ENCODE measurements around the gene NUDT14.

Gene NUDT14

DNA sequence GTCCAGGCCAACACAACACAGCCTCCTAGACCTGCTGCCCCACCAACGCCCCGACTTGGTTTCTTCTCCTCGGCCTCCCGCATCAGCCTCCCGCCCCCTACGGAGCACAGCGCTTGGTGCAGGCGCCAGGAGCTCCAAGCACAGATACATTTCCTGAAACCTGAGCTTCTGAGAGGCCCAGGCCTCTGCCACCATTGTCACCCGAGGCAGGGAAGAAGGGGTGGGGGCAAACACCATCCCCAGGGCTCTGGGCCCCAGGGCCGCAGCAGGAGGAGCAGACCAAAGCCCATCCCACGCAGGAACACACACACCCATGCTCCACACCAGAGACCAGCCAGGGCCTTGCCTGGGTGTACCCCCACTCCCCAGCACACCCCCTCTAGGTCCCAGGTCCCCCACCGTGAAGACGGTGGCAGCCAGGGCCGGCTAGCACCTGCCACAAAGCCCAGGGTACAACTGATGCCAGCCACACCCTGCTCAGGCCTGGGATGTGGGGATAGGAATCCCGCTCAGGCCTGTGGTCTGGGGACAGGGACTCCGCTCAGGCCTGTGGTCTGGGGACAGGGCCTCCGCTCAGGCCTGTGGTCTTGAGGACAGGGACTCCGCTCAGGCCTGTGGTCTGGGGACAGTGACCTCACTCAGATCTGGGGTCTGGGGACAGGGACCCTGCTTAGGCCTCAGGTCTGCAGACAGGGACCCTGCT is 17.9 kb downstream of the NUDT14 start:
- TF ChIP-seq, protein P1, sequence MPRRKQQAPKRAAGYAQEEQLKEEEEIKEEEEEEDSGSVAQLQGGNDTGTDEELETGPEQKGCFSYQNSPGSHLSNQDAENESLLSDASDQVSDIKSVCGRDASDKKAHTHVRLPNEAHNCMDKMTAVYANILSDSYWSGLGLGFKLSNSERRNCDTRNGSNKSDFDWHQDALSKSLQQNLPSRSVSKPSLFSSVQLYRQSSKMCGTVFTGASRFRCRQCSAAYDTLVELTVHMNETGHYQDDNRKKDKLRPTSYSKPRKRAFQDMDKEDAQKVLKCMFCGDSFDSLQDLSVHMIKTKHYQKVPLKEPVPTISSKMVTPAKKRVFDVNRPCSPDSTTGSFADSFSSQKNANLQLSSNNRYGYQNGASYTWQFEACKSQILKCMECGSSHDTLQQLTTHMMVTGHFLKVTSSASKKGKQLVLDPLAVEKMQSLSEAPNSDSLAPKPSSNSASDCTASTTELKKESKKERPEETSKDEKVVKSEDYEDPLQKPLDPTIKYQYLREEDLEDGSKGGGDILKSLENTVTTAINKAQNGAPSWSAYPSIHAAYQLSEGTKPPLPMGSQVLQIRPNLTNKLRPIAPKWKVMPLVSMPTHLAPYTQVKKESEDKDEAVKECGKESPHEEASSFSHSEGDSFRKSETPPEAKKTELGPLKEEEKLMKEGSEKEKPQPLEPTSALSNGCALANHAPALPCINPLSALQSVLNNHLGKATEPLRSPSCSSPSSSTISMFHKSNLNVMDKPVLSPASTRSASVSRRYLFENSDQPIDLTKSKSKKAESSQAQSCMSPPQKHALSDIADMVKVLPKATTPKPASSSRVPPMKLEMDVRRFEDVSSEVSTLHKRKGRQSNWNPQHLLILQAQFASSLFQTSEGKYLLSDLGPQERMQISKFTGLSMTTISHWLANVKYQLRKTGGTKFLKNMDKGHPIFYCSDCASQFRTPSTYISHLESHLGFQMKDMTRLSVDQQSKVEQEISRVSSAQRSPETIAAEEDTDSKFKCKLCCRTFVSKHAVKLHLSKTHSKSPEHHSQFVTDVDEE (CRISPR knock-in tag; IDR thresholded peaks at IDR 0.05): no peak
- TF ChIP-seq ZNF565 (CRISPR knock-in tag; conservative IDR thresholded peaks at IDR 0.05; ENCODE audit: low read depth) (no peak), PPARA (CRISPR knock-in tag; IDR thresholded peaks at IDR 0.05; ENCODE audit: borderline replicate concordance) (no peak), ZNF8 (CRISPR knock-in tag; IDR thresholded peaks at IDR 0.05) (no peak), ESRRG (CRISPR knock-in tag; IDR thresholded peaks at IDR 0.05) (no peak), GLIS3 (CRISPR knock-in tag; IDR thresholded peaks at IDR 0.05) (no peak), ARNTL (CRISPR knock-in tag; IDR thresholded peaks at IDR 0.05; ENCODE audit: borderline replicate concordance, low read depth) (no peak), ZFP30 (CRISPR knock-in tag; IDR thresholded peaks at IDR 0.05) (no peak), ISL1 (CRISPR knock-in tag; IDR thresholded peaks at IDR 0.05) (no peak), CSDC2 (CRISPR knock-in tag; IDR thresholded peaks at IDR 0.05) (no peak), TOX (CRISPR knock-in tag; IDR thresholded peaks at IDR 0.05; ENCODE audit: borderline replicate concordance) (no peak), TCF4 (CRISPR knock-in tag; IDR thresholded peaks at IDR 0.05; ENCODE audit: borderline replicate concordance) (no peak), ZFP3 (CRISPR knock-in tag; IDR thresholded peaks at IDR 0.05) (no peak), OSR1 (CRISPR knock-in tag; IDR thresholded peaks at IDR 0.05) (no peak), ZNF70 (CRISPR knock-in tag; IDR thresholded peaks at IDR 0.05) (no peak), SNAI2 (CRISPR knock-in tag; IDR thresholded peaks at IDR 0.05) (no peak), RARB (CRISPR knock-in tag; IDR thresholded peaks at IDR 0.05) (no peak)
- TF ChIP-seq, protein P2, sequence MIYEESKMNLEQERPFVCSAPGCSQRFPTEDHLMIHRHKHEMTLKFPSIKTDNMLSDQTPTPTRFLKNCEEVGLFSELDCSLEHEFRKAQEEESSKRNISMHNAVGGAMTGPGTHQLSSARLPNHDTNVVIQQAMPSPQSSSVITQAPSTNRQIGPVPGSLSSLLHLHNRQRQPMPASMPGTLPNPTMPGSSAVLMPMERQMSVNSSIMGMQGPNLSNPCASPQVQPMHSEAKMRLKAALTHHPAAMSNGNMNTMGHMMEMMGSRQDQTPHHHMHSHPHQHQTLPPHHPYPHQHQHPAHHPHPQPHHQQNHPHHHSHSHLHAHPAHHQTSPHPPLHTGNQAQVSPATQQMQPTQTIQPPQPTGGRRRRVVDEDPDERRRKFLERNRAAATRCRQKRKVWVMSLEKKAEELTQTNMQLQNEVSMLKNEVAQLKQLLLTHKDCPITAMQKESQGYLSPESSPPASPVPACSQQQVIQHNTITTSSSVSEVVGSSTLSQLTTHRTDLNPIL (CRISPR knock-in tag; IDR thresholded peaks at IDR 0.05; ENCODE audit: low read depth): no peak
- TF ChIP-seq, protein P3, sequence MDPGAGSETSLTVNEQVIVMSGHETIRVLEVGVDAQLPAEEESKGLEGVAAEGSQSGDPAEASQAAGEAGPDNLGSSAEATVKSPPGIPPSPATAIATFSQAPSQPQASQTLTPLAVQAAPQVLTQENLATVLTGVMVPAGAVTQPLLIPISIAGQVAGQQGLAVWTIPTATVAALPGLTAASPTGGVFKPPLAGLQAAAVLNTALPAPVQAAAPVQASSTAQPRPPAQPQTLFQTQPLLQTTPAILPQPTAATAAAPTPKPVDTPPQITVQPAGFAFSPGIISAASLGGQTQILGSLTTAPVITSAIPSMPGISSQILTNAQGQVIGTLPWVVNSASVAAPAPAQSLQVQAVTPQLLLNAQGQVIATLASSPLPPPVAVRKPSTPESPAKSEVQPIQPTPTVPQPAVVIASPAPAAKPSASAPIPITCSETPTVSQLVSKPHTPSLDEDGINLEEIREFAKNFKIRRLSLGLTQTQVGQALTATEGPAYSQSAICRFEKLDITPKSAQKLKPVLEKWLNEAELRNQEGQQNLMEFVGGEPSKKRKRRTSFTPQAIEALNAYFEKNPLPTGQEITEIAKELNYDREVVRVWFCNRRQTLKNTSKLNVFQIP (CRISPR knock-in tag; IDR thresholded peaks at IDR 0.05; ENCODE audit: borderline replicate concordance, low read depth): no peak
- TF ChIP-seq, protein P4, sequence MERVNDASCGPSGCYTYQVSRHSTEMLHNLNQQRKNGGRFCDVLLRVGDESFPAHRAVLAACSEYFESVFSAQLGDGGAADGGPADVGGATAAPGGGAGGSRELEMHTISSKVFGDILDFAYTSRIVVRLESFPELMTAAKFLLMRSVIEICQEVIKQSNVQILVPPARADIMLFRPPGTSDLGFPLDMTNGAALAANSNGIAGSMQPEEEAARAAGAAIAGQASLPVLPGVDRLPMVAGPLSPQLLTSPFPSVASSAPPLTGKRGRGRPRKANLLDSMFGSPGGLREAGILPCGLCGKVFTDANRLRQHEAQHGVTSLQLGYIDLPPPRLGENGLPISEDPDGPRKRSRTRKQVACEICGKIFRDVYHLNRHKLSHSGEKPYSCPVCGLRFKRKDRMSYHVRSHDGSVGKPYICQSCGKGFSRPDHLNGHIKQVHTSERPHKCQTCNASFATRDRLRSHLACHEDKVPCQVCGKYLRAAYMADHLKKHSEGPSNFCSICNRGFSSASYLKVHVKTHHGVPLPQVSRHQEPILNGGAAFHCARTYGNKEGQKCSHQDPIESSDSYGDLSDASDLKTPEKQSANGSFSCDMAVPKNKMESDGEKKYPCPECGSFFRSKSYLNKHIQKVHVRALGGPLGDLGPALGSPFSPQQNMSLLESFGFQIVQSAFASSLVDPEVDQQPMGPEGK (CRISPR knock-in tag; IDR thresholded peaks at IDR 0.05; ENCODE audit: borderline replicate concordance): no peak
- no peak for ATAC-seq

DNA sequence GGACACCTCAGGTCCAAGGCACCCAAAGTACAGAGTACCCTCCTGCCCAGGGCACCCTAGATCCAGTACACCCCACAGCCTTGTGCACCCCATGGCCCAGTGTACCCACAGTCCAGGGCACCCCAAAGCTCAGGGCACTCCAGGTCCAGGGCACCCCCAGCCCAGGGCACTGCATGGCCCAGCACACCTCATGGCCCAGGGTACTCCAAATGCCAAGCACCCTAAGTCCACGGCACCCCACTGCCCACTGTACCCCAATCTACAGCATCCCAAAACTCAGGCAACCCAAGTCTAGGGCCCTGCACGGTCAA is 18.5 kb downstream of the NUDT14 start:
- no peak for ATAC-seq
- TF ChIP-seq ZNF70 (CRISPR knock-in tag; IDR thresholded peaks at IDR 0.05) (no peak), PPARA (CRISPR knock-in tag; IDR thresholded peaks at IDR 0.05; ENCODE audit: borderline replicate concordance) (no peak), ZFP30 (CRISPR knock-in tag; IDR thresholded peaks at IDR 0.05) (no peak), ZNF8 (CRISPR knock-in tag; IDR thresholded peaks at IDR 0.05) (no peak), BACH2 (CRISPR knock-in tag; IDR thresholded peaks at IDR 0.05; ENCODE audit: borderline replicate concordance) (no peak), CSDC2 (CRISPR knock-in tag; IDR thresholded peaks at IDR 0.05) (no peak), OSR1 (CRISPR knock-in tag; IDR thresholded peaks at IDR 0.05) (no peak), ZNF565 (CRISPR knock-in tag; conservative IDR thresholded peaks at IDR 0.05; ENCODE audit: low read depth) (no peak), GLIS3 (CRISPR knock-in tag; IDR thresholded peaks at IDR 0.05) (no peak), ZC3H10 (CRISPR knock-in tag; IDR thresholded peaks at IDR 0.05) (no peak)
- TF ChIP-seq, protein P2 (CRISPR knock-in tag; IDR thresholded peaks at IDR 0.05; ENCODE audit: low read depth): no peak
- TF ChIP-seq, protein P3 (CRISPR knock-in tag; IDR thresholded peaks at IDR 0.05; ENCODE audit: borderline replicate concordance, low read depth): no peak
- TF ChIP-seq, protein P4 (CRISPR knock-in tag; IDR thresholded peaks at IDR 0.05; ENCODE audit: borderline replicate concordance): no peak
